Kidney (tissue), 14 donors: ENCODE data around the gene PRKCE. TPM values are rescaled to one million over a fixed set of nuclear protein-coding genes. Genes with fewer than 3 reads are reported as not detected.
"Not testable (repeated sequence)": the region's sequence is repeated elsewhere in the genome, so short reads cannot be mapped to it uniquely, and the experiment has no call there.

ENCODE experiments used
- DNase-seq, 5 donors: peaks; one replicate each; pipeline ENCODE4 v3.0.0-alpha.2; 2013 to 2020
- FAIRE-seq: peaks from 2 replicates; lab custom pipeline; 2012; peaks lifted over from hg19 to GRCh38; lab: Jason Lieb, UNC
- H3K27ac ChIP-seq, 2 donors: one replicate each; pipeline ENCODE4 v1.7.0; 2013; ENCODE audit warnings: low read depth in 2 of 2, low read length in 2 of 2, inconsistent platforms in 1 of 2
- H3K27me3 ChIP-seq: one replicate; pipeline ENCODE4 v1.7.1; 2013; ENCODE audit warnings: low read length, inconsistent platforms; ENCODE audit not compliant: control insufficient read depth, insufficient read depth
- H3K36me3 ChIP-seq, 3 donors: one replicate each; pipeline versions ENCODE4 v1.7.0 to v1.7.1; 2013; ENCODE audit warnings: low read length in 3 of 3, control low read depth in 1 of 3, inconsistent platforms in 1 of 3; ENCODE audit not compliant: insufficient read depth in 3 of 3, control insufficient read depth in 2 of 3
- H3K4me1 ChIP-seq, 3 donors: one replicate each; pipeline versions ENCODE4 v1.7.0 to v1.7.1; 2013; ENCODE audit warnings: low read length in 3 of 3, inconsistent platforms in 1 of 3, low read depth in 1 of 3; ENCODE audit not compliant: control insufficient read depth in 2 of 3, insufficient read depth in 2 of 3
- H3K4me3 ChIP-seq, 3 donors: one replicate each; pipeline versions ENCODE4 v1.7.0 to v1.8.1; 2013; ENCODE audit warnings: low read length in 3 of 3, control low read depth in 1 of 3, inconsistent platforms in 1 of 3
- H3K9ac ChIP-seq, 3 donors: one replicate each; pipeline versions ENCODE4 v1.7.0 to v1.7.1; 2013; ENCODE audit warnings: low read length in 3 of 3, control low read depth in 1 of 3, inconsistent platforms in 1 of 3
- H3K9me3 ChIP-seq, 3 donors: one replicate each; pipeline versions ENCODE4 v1.7.0 to v1.7.1; 2013; ENCODE audit warnings: low read length in 3 of 3, control low read depth in 1 of 3, inconsistent platforms in 1 of 3; ENCODE audit not compliant: control insufficient read depth in 2 of 3, insufficient read depth in 1 of 3
- CTCF ChIP-seq: IDR thresholded peaks from 3 replicates; pipeline ENCODE4 v1.5.1; 2012; ENCODE audit warnings: mild to moderate bottlenecking, moderate library complexity, borderline replicate concordance; ENCODE audit not compliant: insufficient read depth; ENCODE audit errors: extremely low read depth
- intact Hi-C: fragments of 100-400 bp; cut with DNase I; formaldehyde crosslinking; loops from one replicate; pipeline ENCODE4 v1.11.1; 2022
- polyA plus RNA-seq: library from polyadenylated mRNA; stranded (reverse); fragments of 350-450 nt; fragmentation: Illumina TruSeq; extraction: RNeasy Lipid Tissue Mini Kit (QIAGEN cat#74804); gene quantifications from one replicate; pipeline ENCODE4 v1.2.3, GENCODE V29; 2014; ENCODE audit warnings: low read depth, low replicate concordance; ENCODE audit not compliant: insufficient read depth
- total RNA-seq: library from RNA; stranded (reverse); fragmentation: NEBNext Ultra II Directional; extraction: Animal tissue kit (Norgen Biotek cat#: 25700); gene quantifications from one replicate; pipeline ENCODE4 v1.2.1, GENCODE V29; 2021
- donor health status: control.
- donor health status: control.
- donor health status: control.
- donor health status: control.
- donor health status: control.
- donor health status: DM: yes; HTN: yes; CAD: no.
- donor health status: Normal renal cell carcinoma (clear cell type).

Gene PRKCE
- total and polyA plus RNA-seq, 2 donors from 2014 or later, result 11.1 to 27.3 TPM

- DNase-seq (no peak), FAIRE-seq (no peak)
- no peak for TF ChIP-seq CTCF
- H3K9ac ChIP-seq, result no peak overlapping the region
- H3K9me3 ChIP-seq, result no peaks in the 10 kb centered on the region
- no peaks in the 10 kb centered on the region for H3K36me3 ChIP-seq
- H3K4me1 ChIP-seq, result peaks cover 3 to 24% (median 7%) of the 10 kb centered on the region in 3 donors
- H3K27ac ChIP-seq, result no peak overlapping the region
- intact Hi-C loops, result no loop called here
- H3K4me3 ChIP-seq, result no peak overlapping the region
- no peaks in the 10 kb centered on the region for H3K27me3 ChIP-seq
Observed at GRCh38 chr2:45888641-45889040, 237.2 kb downstream of the PRKCE start.

GRCh38 chr2:45889053-45889452, 237.6 kb downstream of the PRKCE start:
- FAIRE-seq, result no peak
- peak in 1 of 5 donors; percentile 55 for DNase-seq

DNA sequence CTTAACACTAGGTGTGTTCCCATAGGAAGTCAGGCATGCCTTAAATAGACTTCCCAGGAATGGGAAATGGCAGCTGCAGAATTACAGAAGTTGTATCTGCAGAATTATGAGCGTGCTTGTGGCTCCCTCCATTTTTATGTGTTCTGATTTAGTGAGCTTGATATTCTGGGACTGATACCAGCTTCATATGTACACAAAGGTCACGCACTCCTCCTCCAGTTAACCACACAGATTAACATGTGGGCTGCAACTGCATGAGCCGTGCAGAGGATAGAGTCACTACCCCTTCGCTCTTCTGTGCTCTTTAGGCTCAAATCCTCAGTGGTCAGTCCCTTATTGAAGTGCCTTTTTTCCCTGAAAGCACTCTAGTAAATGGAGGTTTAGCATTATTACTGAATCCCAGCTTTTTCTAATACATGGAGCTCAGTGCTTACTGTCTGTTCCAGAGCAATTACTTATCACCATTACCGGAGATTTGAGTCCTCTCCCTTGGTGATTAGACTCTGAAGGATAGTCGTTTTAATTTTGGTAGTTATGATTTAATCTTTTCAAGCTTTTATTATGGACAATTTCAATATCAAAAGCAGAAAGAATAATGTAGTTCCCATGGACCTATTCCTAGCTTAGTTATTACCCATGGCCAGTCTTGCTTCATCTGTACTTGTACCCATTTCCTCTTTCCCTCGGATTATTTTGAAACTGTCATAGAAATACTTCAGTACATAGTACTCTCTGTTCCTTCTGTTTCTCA, 238.3 kb downstream of the PRKCE start:
- no peaks in the 10 kb centered on the region for H3K27me3 ChIP-seq
- no peaks in the 10 kb centered on the region for H3K36me3 ChIP-seq
- DNase-seq (no peak), FAIRE-seq (no peak)
- no peaks in the 10 kb centered on the region for H3K9me3 ChIP-seq
- intact Hi-C loops, result no loop called here
- no peak for TF ChIP-seq CTCF
- H3K4me3 ChIP-seq, result no peak overlapping the region
- no peak overlapping the region for H3K27ac ChIP-seq
- no peak overlapping the region for H3K9ac ChIP-seq
- peaks cover 3 to 20% (median 4%) of the 10 kb centered on the region in 3 donors for H3K4me1 ChIP-seq

More at GRCh38 chr2:45889053-45889452, 237.6 kb downstream of the PRKCE start:
- no peak overlapping the region for H3K27ac ChIP-seq
- intact Hi-C loops, result no loop called here
- H3K4me3 ChIP-seq, result no peak overlapping the region
- H3K4me1 ChIP-seq, result peaks cover 3 to 22% (median 7%) of the 10 kb centered on the region in 3 donors
- H3K9ac ChIP-seq, result no peak overlapping the region
- no peaks in the 10 kb centered on the region for H3K9me3 ChIP-seq
- H3K27me3 ChIP-seq, result no peaks in the 10 kb centered on the region
- TF ChIP-seq CTCF, result no peak
- H3K36me3 ChIP-seq, result no peaks in the 10 kb centered on the region

DNA sequence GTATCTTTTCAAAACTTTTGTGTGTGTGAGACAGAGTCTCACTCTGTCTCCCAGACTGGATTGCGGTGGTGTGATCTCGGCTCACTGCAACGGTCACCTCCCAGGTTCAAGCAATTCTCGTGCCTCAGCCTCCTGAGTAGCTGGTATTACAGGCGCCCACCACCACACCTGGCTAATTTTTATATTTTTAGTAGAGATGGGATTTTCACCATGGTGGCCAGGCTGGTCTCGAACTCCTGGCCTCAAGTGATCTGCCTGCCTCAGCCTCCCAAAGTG, 238.8 kb downstream of the PRKCE start:
- H3K9me3 ChIP-seq, H3K27ac ChIP-seq, H3K36me3 ChIP-seq, H3K27me3 ChIP-seq, H3K4me3 ChIP-seq, DNase-seq, intact Hi-C loops, FAIRE-seq, H3K9ac ChIP-seq: not testable (repeated sequence)
- H3K4me1 ChIP-seq, result peaks cover 3 to 20% (median 4%) of the 10 kb centered on the region in 3 donors
